ENCODE results near the gene KLRB1. TPM values are rescaled to one million over a fixed set of nuclear protein-coding genes. Genes with fewer than 3 reads are reported as not detected.
"Not testable (repeated sequence)": the region's sequence is repeated elsewhere in the genome, so short reads cannot be mapped to it uniquely, and the experiment has no call there.

KLRB1 gene
- total RNA-seq, 2 donors from 2014 or later, result 0.46 to 3.2 TPM

- ATAC-seq (no peak), DNase-seq (no peak)
- intact Hi-C loops (cut with DNase I, micrococcal nuclease), result loop anchor here in 1 of 2 donors (10.0 kb wide), 1 partner anchor 72 kb away; no protein-coding TSS in a partner anchor
These were observed 25.1 kb upstream of the KLRB1 start for GRCh38 chr12:9632766-9633165.

GRCh38 chr12:9626821-9627220 lies 19.1 kb upstream of the KLRB1 start:
- DNase-seq, result no peak
- ATAC-seq, result no peak
- intact Hi-C loops (cut with DNase I, micrococcal nuclease), result no loop called here

GRCh38 chr12:9626291-9626690 lies 18.6 kb upstream of the KLRB1 start:
- ATAC-seq (no peak), DNase-seq (no peak)
- intact Hi-C loops (cut with DNase I, micrococcal nuclease), result no loop called here

GRCh38 chr12:9625019-9625418 lies 17.3 kb upstream of the KLRB1 start:
- ATAC-seq (no peak), DNase-seq (no peak)
- intact Hi-C loops (cut with DNase I, micrococcal nuclease), result no loop called here

GRCh38 chr12:9619411-9620179 lies 11.9 kb upstream of the KLRB1 start:
- intact Hi-C loops (cut with DNase I, micrococcal nuclease), result no loop called here
- no peak for DNase-seq
- ATAC-seq, result no peak

- intact Hi-C loops (cut with DNase I, micrococcal nuclease); DNase-seq; ATAC-seq: not testable (repeated sequence)
These were observed 11.2 kb upstream of the KLRB1 start for GRCh38 chr12:9618906-9619305.

GRCh38 chr12:9617124-9617523 lies 9.4 kb upstream of the KLRB1 start:
- no peak for ATAC-seq
- intact Hi-C loops (cut with DNase I, micrococcal nuclease), result no loop called here
- DNase-seq, result no peak

- DNase-seq, result no peak
- intact Hi-C loops (cut with DNase I, micrococcal nuclease), result no loop called here
- no peak for ATAC-seq
These were observed 7.9 kb upstream of the KLRB1 start for GRCh38 chr12:9615420-9616136.

GRCh38 chr12:9610606-9611005 lies 2.9 kb upstream of the KLRB1 start:
- DNase-seq; intact Hi-C loops (cut with DNase I, micrococcal nuclease); ATAC-seq: not testable (repeated sequence)

GRCh38 chr12:9606736-9607372 lies 862 bp downstream of the KLRB1 start:
- DNase-seq, result no peak
- ATAC-seq, result no peak
- intact Hi-C loops (cut with DNase I, micrococcal nuclease), result no loop called here

- DNase-seq (no peak), ATAC-seq (no peak)
- intact Hi-C loops (cut with DNase I, micrococcal nuclease), result no loop called here
These were observed 1.5 kb downstream of the KLRB1 start for GRCh38 chr12:9606247-9606646.

GRCh38 chr12:9605483-9605882 lies 2.2 kb downstream of the KLRB1 start:
- no peak for ATAC-seq
- intact Hi-C loops (cut with DNase I, micrococcal nuclease), result no loop called here
- DNase-seq, result no peak

GRCh38 chr12:9604287-9604686 lies 3.4 kb downstream of the KLRB1 start:
- intact Hi-C loops (cut with DNase I, micrococcal nuclease), result no loop called here
- DNase-seq (no peak), ATAC-seq (no peak)

GRCh38 chr12:9600426-9600825 lies 7.3 kb downstream of the KLRB1 start:
- DNase-seq, result not testable (repeated sequence)

GRCh38 chr12:9598363-9598762 lies 9.4 kb downstream of the KLRB1 start:
- DNase-seq (no peak), ATAC-seq (no peak)
- intact Hi-C loops (cut with DNase I, micrococcal nuclease), result no loop called here

More at GRCh38 chr12:9600426-9600825, 7.3 kb downstream of the KLRB1 start:
- ATAC-seq; intact Hi-C loops (cut with DNase I, micrococcal nuclease): not testable (repeated sequence)

- intact Hi-C loops (cut with DNase I, micrococcal nuclease), result no loop called here
- ATAC-seq, result no peak
- DNase-seq, result no peak
These were observed 10.4 kb downstream of the KLRB1 start for GRCh38 chr12:9597365-9597764.

GRCh38 chr12:9590441-9590840 lies 17.3 kb downstream of the KLRB1 start:
- DNase-seq, result no peak

GRCh38 chr12:9588749-9589148 lies 19.0 kb downstream of the KLRB1 start:
- ATAC-seq (no peak), DNase-seq (no peak)
- intact Hi-C loops (cut with DNase I, micrococcal nuclease), result no loop called here

More at GRCh38 chr12:9590441-9590840, 17.3 kb downstream of the KLRB1 start:
- ATAC-seq, result no peak
- intact Hi-C loops (cut with DNase I, micrococcal nuclease), result no loop called here

- DNase-seq (no peak), ATAC-seq (no peak)
- intact Hi-C loops (cut with DNase I, micrococcal nuclease), result no loop called here
These were observed 19.6 kb downstream of the KLRB1 start for GRCh38 chr12:9587987-9588600.
